LoVo (cell line): ENCODE results near the gene CELF4.
A peak's percentile ranks its signal among the peaks of the same experiment; 100 is the strongest.

Experiments used
- DNase-seq: peaks from one replicate; pipeline ENCODE4 v3.0.0-alpha.2; 2016; ENCODE audit warnings: low spot score

CELF4 gene

GRCh38 chr18:37546651-37547050, 18.9 kb downstream of the CELF4 start:
- no peak for DNase-seq

- DNase-seq: no peak
Observed at GRCh38 chr18:37546272-37546537, 19.4 kb downstream of the CELF4 start.

- no peak for DNase-seq
Observed at GRCh38 chr18:37545461-37546271, 19.9 kb downstream of the CELF4 start.

GRCh38 chr18:37544713-37545112, 20.9 kb downstream of the CELF4 start:
- DNase-seq: no peak

- DNase-seq: no peak
Observed at GRCh38 chr18:37544217-37544616, 21.4 kb downstream of the CELF4 start.

GRCh38 chr18:37543321-37543720, 22.3 kb downstream of the CELF4 start:
- DNase-seq: no peak

GRCh38 chr18:37541517-37541916, 24.1 kb downstream of the CELF4 start:
- no peak for DNase-seq

GRCh38 chr18:37540424-37541138, 25.0 kb downstream of the CELF4 start:
- DNase-seq: no peak

GRCh38 chr18:37539236-37539635, 26.4 kb downstream of the CELF4 start:
- DNase-seq: no peak

GRCh38 chr18:37538526-37539205, 26.9 kb downstream of the CELF4 start:
- DNase-seq: no peak

- DNase-seq: peak; percentile 68
Observed at GRCh38 chr18:37537868-37538525, 27.6 kb downstream of the CELF4 start.

GRCh38 chr18:37536656-37537055, 28.9 kb downstream of the CELF4 start:
- no peak for DNase-seq

- DNase-seq: no peak
Observed at GRCh38 chr18:37535968-37536367, 29.6 kb downstream of the CELF4 start.

- DNase-seq: no peak
Observed at GRCh38 chr18:37534627-37535026, 31.0 kb downstream of the CELF4 start.

- DNase-seq: no peak
Observed at GRCh38 chr18:37533647-37534584, 31.7 kb downstream of the CELF4 start.

GRCh38 chr18:37532917-37533316, 32.7 kb downstream of the CELF4 start:
- no peak for DNase-seq

GRCh38 chr18:37529863-37530262, 35.7 kb downstream of the CELF4 start:
- no peak for DNase-seq

- DNase-seq: no peak
Observed at GRCh38 chr18:37529296-37529695, 36.3 kb downstream of the CELF4 start.

GRCh38 chr18:37527395-37527794, 38.2 kb downstream of the CELF4 start:
- no peak for DNase-seq

- no peak for DNase-seq
Observed at GRCh38 chr18:37525262-37525585, 40.4 kb downstream of the CELF4 start.

GRCh38 chr18:37524498-37525261, 40.9 kb downstream of the CELF4 start:
- DNase-seq: no peak
